NCI-H510A (cell line): ENCODE data around the gene KCNC2.
"Not testable (repeated sequence)": the region's sequence is repeated elsewhere in the genome, so short reads cannot be mapped to it uniquely, and the experiment has no call there.

Experiments used
- DNase-seq: peaks from one replicate; lab custom pipeline; 2025; lab: John Stamatoyannopoulos, UW

Gene KCNC2

DNA sequence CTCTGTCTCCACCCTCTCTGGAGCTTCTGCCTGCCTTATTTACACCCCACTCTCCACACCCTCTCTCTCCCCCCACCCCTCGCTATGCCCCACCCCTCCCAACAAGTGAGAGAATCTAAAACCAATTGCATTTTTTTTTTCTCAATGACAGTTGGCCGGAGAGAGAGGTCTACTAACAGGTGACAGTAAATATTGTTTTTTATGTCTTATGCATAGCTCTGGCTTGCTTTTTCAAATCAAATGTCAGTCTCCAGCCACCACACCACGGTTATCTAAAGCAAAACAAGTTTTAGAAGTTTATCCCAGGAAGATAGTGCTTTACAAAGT lies at the start of gene KCNC2:
TSS of gene KCNC2 (minus strand) at position 28 of the 327 bp plus-strand sequence.
- no peak for DNase-seq

DNA sequence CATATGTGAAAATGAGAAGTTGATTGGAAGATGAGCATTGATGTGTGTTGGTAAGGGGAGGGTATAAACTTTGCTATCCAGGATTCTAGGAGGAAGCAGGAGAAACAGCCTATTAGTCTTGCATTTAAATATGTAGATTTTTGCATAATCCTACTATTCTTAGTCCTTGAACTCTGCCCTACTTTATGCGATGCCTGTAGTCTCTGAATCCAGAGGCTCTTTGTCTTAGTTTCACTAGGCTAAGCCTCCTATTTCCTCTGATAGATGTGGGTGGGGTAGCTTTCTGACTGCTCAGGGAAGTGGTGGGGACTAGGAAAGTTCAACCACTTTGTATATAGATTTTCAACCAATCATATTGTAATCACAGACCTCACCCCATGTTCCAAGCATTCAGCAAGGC lies 49.5 kb upstream of the KCNC2 start:
- no peak for DNase-seq

DNA sequence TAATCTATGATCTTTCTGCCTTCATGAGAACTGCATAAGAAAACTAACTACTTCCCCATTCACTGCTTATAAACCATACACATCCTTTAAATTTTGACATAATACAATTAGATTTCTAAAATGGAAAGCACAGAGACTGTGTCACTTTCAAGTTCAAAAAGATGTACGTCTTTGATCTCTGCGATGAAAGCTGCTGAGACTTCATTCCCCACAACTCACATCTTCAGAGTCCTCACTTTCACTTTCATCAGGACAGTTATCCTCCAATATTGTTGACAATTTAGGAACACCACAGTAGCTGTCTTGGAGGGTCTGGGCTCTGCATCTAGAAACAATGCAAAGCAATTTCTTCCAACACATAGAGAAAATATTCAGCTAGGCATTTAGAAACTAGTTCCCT lies 47.9 kb upstream of the KCNC2 start:
- no peak for DNase-seq

DNA sequence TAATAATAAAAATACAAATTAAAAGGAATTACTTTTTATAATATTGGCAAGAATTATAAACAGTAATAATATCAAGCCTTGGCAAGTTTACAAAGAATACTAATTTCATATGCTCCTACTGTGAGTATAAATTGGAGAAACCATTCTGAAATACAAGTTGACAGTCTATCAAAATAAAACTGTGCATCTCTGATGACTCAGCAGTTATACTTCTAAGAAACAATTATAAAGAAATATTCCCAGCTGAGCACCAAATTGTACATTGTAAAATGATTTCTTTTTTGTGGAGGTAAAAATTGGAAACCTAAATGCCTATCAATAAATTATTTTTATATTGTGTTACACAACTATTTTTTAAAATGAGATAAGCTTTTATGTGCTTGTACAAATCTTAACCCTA lies 35.5 kb upstream of the KCNC2 start:
- no peak for DNase-seq

DNA sequence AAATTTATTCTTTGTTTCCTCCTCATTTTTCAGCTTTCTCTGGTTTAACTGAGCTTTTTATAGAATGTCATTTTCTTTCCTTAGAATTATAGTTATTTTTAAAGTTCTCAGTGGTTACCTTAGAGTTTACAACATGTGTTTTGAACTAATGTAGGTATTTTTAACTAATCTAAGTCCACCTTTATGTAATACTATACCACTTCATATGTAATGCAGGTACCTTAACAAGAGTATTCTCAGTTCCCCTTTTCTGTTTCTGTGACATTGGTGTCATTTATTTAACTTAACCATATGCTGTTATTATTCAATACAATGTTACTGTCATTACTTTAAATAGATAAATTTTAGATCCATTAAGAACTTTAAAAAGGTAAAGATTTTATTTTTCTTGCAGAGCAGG lies 30.3 kb upstream of the KCNC2 start:
- no peak for DNase-seq

DNA sequence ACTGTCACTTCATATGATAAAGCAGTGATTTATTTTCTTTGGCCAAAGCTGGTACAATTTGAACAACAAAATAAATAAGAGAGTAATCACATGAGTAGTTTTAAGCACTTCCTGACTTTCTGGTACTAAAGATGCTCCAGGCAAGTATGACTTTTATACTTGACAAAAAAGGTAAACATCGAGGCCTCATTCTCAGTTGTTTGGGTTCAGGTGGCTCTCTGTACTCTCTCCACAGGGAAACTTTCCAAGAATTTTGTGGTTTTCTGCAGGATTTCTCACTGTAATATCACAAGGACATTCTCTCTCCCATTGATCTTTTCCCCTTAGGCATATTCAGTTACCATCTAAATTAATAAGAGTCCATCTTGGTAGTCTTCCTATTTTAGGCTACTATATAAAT lies 26.6 kb upstream of the KCNC2 start:
- DNase-seq, result no peak

DNA sequence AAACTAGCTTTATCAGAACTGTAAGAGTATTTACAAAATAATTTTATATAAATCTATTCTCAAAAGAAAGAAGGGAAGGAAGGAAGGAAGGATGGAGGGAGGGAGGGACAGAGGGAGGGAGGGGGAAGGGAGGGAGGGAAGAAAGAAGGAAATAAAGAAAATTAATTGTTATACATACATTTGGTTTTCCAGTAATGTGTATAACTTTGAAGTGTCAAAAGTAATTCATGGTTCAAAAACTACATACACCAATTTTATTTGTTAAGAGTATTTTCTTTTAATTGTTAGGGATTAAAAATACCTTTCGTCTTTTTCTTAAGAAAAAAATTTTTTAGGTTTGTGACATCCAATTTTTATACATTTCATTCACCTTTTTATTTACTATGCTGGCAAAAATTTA lies 17.5 kb upstream of the KCNC2 start:
- no peak for DNase-seq

DNA sequence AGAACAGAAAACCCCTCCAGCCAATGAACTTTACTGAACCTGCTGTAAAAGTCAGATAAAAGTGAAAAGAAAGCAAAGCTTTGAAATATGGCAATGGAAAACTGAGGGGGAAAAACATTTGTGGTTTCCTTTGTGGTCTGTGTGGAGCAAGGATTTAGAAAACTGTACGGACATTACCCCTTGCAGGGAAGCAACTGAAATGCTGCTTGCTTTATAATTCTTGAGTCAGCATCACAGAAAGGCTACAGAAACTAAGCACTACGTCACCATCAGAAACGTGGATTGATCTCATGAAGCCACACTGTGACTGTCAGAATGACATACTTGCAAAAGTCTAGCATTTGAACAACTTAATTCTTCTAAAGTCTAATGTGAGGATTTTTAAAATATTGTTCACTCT lies 2.4 kb upstream of the KCNC2 start:
- DNase-seq, result no peak

DNA sequence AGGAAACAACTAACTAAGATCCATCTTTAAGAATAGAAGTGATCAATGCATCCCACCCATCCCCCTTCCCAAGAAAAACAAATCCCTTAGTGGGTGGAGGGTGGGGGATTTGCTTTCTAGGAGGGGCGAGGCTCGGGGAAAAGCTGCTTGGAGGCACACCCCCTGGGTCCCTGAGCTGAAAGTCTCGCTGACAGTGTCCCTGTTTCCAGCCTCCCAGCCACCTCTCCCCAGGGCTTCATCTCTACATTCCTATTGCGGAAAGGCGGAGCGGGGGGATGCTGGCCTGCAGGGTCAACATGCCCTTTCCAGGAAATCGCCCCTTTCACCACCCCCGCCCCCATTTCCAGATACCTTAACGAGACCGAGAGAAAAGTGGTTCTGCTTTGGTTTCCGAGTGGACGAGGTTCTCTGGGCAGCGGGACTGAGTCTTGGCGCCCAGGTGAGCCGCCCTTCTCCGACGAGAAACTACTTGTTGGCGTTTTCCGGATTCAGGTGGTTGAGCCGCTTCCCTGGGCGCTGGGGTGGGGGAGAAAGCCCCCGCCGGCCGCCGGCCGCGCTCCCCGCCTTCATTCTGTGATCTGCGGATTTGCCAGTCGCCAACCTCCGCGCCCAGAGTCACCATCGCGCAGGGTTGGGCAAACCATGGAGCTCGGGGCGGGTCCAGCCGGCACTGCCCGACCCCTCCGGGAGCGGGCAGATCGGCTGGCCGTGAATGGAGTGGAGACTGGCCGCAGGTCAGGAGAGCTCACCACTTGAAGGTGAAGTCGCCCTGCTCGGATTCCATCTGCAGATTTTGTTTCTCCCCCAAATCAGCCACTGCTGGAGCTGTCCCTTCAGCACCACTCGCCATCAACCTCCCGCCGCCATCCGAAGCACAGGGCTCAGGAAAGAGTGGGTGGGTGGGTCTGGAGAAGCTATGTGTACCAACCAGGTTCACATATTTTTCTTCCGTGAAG lies 505 bp downstream of the KCNC2 start:
- peak; percentile 46 for DNase-seq

DNA sequence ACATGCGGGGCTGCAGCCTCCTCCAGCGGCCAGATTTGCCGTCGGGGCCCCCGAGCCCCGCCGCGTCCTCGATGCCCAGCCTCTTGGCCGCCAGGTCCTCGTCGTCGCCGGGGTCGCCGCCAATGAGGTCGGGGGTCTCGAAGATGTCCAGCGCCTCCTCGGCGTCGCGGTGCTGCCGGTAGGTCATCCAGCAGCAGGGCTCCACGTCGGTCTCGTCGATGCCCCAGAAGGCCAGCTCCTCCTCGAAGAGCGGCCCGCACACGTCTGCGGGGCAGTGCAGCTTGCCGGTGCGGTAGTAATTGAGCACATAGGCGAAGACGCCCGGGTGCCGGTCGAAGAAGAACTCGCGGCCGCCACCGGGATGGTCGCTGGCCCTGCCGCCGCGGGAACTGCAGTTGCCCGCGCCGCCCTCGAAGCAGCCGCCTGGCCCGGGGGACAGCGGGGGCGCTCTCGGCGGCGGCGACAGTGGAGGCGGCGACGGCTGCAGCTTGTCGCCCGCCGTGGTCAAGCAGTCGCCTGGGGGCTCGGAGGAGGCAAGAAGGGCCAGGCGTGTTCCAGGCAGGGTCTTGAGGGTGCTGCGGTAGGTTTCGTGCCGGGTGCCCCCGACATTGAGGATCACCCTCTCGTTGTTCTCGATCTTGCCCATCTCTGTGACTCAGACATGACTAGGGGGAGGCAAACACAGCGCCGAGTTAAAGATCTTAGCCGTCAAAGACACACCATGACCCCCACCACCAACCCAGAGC lies 2.1 kb downstream of the KCNC2 start:
- DNase-seq, result no peak

DNA sequence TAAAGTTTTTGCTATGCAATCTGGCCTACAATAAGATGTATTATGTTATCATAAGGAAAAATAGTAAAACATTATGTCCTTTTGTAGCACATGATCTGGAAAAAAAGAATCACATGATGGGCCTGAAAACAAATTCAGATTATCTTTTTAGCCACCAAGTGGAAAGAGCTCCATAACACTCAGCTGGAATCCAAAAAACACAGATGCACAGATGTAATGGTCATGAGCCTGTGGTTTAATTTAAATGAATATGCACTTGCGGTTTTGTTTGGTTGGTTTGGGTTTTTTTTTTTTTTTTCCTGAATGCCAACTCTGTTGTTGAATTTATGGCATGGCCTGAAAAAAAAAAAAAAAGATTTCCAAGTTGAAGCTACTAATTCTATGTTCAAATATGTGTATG lies 4.1 kb downstream of the KCNC2 start:
- DNase-seq, result no peak

DNA sequence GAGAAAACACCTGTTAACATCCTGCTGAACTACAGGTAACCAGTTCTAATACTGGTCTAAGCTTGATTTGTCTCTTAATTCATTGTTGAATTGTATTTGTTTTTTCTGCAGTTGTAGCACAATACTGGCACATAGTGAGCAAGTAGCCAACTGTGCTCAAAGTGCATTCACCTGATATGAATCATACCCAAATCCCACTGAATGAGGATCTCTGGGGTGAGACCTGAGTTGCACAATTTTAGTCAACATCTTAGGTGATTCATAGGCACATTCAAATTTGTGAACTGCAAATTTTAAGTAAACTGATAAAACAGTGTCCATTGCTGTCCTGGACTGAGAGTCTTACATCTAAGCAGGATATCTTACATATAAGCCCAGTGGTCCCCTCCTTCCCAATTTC lies 12.8 kb downstream of the KCNC2 start:
- no peak for DNase-seq

DNA sequence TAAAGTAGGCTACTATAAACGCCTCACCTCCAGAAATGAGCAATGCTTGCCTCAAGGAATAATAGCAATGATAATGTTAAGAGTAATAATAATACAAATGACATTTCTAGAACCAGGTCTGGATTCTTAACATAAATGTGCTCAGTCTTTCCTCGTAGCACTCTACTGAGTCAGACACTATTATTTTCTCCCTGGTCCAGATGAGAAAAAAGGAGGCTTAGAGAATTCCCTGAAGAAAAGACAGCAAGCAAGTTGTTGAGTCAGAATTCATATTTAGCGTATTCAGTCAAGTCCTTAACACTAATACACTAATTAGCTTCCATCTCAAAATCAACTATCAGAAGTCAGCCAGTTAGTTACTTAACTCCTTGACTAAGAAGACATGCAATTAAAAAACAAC lies 13.2 kb downstream of the KCNC2 start:
- no peak for DNase-seq

DNA sequence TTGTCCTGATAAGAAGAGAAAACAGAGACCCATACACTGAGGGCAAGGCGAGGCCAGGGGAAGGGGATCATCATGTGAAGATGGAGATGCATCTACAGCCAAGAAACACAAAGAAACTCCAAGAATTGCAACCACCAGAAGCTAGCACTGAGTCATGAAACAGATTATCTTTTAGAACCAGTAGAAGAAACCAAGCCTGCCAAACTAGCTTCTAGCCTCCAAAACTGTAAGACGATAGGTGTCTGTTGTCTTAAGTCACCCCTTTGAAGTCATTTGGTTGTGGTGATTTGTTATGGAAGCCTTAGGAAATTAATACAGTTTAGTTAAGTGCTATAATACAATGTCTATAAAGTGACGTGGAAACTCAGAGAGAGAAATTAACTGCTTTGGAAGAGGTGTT lies 15.4 kb downstream of the KCNC2 start:
- no peak for DNase-seq

DNA sequence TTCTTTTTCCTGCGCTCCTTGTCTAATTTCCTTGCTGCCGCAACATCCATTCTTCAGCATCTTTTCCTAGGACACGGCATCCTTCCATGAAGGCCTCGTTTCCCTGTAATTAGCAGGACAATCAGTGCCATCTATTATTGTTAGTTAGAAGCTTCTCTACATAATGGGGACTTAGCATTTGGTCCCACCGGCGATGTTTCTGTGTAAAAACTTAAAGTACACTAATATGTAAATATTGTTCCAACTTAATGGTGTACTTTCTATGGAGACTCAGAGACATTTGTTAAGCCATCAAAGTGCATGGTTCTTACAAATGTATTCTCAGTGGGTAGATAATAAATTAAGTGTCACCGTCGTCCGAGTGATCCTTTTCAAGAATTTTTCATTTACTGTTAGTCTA lies 17.4 kb downstream of the KCNC2 start:
- DNase-seq, result no peak

DNA sequence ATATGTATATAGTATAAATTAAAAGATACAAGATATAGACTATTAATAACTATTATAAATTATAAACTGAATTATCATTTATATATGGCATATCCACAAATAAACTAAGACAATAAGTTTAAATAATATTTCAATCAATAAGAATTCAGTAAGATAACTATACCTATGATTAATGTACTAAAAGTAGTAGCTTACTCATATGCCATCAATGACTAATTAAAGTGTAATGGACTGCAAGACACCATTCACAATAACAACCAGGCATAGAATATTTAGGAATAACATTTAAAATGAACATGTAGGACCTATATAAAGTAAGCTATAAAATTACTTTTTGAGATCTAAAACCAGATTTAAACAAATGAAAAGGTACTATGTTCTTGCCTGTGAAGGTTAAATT lies 18.8 kb downstream of the KCNC2 start:
- DNase-seq, result no peak

DNA sequence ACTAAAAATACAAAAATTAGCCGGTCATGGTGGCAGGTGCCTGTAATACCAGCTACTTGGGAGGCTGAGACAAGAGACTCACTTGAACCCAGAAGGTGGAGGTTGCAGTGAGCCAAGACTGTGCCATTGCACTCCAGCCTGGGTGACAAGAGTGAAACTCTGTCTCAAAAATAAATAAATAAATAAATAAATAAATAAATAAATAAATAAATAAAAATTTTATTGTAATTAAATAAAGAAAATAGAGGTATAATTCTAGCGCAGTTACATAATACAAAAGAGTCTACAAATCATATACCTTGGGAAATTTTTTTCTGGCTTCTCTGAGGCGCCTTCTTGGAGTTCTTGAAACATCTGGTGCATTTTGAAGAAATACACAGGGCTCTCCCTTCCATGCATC lies 23.8 kb downstream of the KCNC2 start:
- DNase-seq, result not testable (repeated sequence)

DNA sequence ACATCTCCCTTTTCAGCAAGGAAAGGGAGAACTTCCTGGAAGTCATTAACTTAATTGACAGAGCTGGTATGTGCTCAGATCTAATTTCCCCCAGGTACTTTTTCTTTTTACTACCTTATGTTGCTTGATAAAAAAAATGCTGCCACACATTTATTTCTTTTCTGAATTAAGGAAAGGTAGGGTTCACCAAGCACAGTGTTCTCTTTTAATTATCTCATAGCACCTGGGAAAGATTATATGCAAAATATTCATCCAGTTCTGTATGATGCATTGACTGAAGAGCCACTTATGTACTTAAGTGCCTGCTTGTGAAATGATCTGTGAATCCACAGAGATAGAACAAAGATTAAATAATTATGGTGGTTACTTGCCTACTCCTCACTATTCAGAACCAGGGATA lies 25.1 kb downstream of the KCNC2 start:
- DNase-seq, result peak; percentile 18

DNA sequence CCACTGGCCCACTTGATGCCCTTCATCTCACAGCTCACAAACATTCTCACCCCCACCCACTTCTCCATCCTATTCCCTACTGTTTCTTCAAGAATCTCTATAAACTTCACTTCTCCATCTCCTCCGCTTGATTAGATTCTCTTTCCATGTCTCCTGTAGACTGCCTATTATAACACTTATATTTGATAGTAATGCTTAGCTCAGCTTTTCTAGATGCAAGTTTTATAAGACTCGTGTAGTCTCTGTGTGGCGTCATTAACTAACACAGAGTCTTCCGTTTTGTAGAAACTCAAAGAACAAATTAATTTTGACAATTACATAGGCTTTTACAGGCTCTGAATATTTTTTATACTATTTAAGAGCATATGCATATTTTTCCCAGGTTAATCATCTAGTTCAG lies 25.7 kb downstream of the KCNC2 start:
- no peak for DNase-seq

DNA sequence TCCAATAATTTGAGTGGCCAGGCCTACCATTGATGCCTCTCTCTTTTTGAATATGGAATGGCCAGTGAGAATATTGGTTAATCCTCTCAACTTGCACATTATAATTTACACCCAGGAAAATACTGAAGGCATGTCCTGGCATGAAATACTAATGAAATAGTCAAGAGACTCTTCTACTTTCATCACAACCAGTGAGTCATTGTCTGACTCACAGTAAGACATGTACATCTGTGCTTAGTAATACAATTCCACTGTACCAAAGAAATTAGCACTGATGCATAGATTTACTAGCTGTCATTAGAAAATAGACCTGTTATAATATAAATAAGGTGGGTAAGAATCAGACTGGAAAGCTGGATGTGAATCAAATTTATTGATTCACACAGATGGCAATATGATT lies 31.6 kb downstream of the KCNC2 start:
- DNase-seq, result peak; percentile 1

DNA sequence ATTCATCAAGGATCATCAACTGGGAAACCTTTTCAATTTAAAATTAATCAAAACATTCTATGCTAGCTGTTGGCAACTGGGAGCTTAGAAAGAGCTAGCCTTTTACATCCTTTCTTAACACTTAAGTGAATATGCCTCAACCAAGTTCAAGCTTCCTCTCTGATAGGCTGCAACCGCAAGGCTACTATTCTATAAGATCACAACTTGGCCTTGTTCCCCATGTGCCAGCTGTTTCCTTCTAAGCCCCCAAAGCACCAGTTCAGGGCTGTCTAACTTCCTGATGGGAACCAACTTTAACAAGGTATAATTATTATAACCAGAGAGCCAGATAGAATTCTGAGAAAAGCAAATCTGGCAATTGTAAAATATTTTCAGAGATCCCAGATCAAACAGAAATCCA lies 37.0 kb downstream of the KCNC2 start:
- no peak for DNase-seq

DNA sequence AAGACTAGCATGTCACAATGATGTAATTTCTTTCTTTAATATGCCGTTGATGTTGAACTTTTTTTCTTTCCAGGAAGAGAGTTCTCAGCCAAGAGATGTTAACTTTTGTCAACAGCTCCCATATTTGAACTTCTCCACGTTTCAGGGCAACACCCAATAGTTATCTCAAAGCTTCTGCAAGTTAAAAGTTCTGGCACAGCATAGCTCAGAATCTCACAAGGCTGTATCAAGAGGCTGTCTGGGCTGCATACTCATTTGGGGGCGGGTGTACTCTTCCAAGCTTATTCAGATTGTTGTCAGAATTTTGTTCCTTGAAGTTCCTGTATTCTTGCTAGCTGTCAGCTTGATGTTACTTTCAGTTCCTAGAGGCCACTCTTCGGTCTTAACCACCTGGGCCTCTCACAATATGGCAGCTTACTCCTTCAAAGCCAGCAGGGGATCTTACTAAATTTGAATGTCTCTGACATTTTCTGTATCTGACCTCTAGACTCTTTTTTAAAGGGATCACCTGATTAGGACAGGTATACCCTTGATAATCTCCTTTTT lies 38.9 kb downstream of the KCNC2 start:
- DNase-seq, result no peak

DNA sequence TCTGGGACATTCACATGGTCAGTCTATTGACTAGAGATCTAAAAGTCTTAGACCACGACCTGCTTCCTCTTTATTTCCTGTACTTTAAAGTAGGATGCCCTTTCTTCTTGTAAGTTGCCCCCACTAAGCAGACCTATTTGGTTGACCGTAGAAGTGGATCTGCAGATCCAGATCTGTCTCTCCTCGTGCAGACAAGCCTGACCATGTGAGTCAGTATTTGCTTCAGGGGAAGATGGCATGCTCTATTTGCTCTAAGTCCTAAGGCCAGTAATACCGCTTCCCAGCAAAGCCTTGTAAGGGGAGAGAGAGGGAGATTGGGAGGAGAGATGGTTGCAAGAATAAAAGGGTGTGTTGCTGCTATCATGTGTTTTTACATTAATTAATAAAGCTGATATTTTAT lies 46.8 kb downstream of the KCNC2 start:
- no peak for DNase-seq
